Measurements from ENCODE around the gene SSRP1. TPM values are rescaled to one million over a fixed set of nuclear protein-coding genes. Genes with fewer than 3 reads are reported as not detected.

The SSRP1 gene
- total and polyA plus RNA-seq, 9 of the 15 experiments (the other 6 are each of a cell fraction or from before 2014, with no cell fraction given), result 91.1 to 416 (median 245) TPM

DNA sequence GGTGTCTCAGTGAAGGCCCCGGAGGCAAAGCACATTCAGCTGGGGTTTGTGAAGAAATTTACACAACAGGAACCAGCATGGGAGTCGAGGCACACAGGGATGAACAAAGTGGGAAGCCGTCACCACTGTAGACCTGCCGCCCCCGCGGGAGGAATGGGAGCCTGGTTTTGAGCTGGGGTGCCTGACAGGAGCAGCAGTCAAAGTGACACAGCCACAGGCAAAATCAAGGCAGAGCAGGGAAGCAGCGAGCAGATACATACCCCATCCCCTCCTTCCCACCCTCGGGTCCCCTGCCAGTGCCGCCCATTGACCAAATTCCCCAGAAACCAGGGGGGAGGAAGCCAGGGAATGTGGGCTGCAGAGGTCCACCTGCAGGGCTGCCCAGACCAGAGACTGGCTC lies 23.3 kb upstream of the SSRP1 start:
- in situ Hi-C loops (cut with MboI), result no loop called here
- no peak overlapping the region; the same call in 1 of the 2 replicates for H3K4me2 ChIP-seq (ENCODE audit: insufficient read depth, low read length)
- H3K27ac ChIP-seq (ENCODE audit: extremely low read depth, low read depth, low read length), result no peak overlapping the region
- 55% methylated on average over 8 of the region's 9 CpGs for WGBS (ENCODE audit: insufficient coverage, low coverage, missing lambda C conversion rate)
- no peaks in the 10 kb centered on the region for H3K9me3 ChIP-seq (replicated peaks; ENCODE audit: control insufficient read depth, insufficient read depth, low read depth, low read length)
- FAIRE-seq, result no peak
- no peak overlapping the region for H3K4me3 ChIP-seq
- H2AFZ ChIP-seq (ENCODE audit: low read depth, low read length), result peak overlapping the region; percentile 38; the same call in 1 of the 2 replicates
- POLR2A ChIA-PET, result interaction anchor here (0.6 to 1.6 kb wide), 4 partner anchors 9 to 37 kb away, joined by 3 to 4 read pairs (median 3); no protein-coding TSS in a partner anchor
- H3K79me2 ChIP-seq (ENCODE audit: control insufficient read depth, insufficient read depth, low read length), result no peaks in the 10 kb centered on the region
- peak overlapping the region in 1 of 2 experiments; percentile 38; a peak in 2 of 4 replicates for H3K9ac ChIP-seq (ENCODE audit: insufficient read depth in 1 of 2, low read depth in 2 of 2, low read length in 2 of 2)
- H4K20me1 ChIP-seq (replicated peaks; ENCODE audit: control insufficient read depth, insufficient read depth, low read length), result no peaks in the 10 kb centered on the region
- H3K9me1 ChIP-seq (ENCODE audit: control insufficient read depth, insufficient read depth, low read length), result no peaks in the 10 kb centered on the region
- ATAC-seq, result peak; percentile 14; the same call in 1 of the 3 replicates
- H3K4me1 ChIP-seq (replicated peaks in 1 of 2; ENCODE audit: control insufficient read depth in 2 of 2, insufficient read depth in 2 of 2, low read length in 2 of 2), result peaks cover 13 to 25% of the 10 kb centered on the region in 2 experiments
- CTCF ChIA-PET (ENCODE audit: low intra/inter-chr PET ratio), result no interaction called here
- BruUV-seq (replicated peaks), result no TSS peak
- intact Hi-C loops (cut with micrococcal nuclease), result loop anchor here (2.0 kb wide), 1 partner anchor 44 kb away; no protein-coding TSS in a partner anchor
- H3K36me3 ChIP-seq (ENCODE audit: control insufficient read depth, insufficient read depth, low read length), result no peaks in the 10 kb centered on the region
- DNase-seq (ENCODE audit: extremely low read depth in 1 of 4, low spot score in 3 of 4), result no peak
- H3K27me3 ChIP-seq (ENCODE audit: control insufficient read depth in 2 of 2, insufficient read depth in 2 of 2, low read length in 2 of 2), result no peaks in the 10 kb centered on the region
- no peak for TF ChIP-seq ZNF143 (CRISPR knock-in tag; IDR thresholded peaks at IDR 0.05)
- no peak for TF ChIP-seq BDP1 (IDR thresholded peaks at IDR 0.05; ENCODE audit: insufficient read depth, insufficient read length)
- no peak for TF ChIP-seq EWSR1 (IDR thresholded peaks at IDR 0.05; ENCODE audit: borderline replicate concordance, low read depth, partially characterized antibody)
- TF ChIP-seq PCBP1 (IDR thresholded peaks at IDR 0.05; ENCODE audit: low read depth, low read length, poor library complexity, severe bottlenecking), result no peak
- TF ChIP-seq BACH1 (tag; IDR thresholded peaks at IDR 0.05), result no peak
- TF ChIP-seq DLX4 (CRISPR knock-in tag; IDR thresholded peaks at IDR 0.05), result no peak
- 0 out of 4 replicates have a peak, but pooled peaks have one; percentile 0 to 5 for TF ChIP-seq NRF1 (conservative IDR thresholded peaks at IDR 0.05 in 1 of 2, IDR thresholded peaks at IDR 0.05 in 1 of 2)
- no peak for TF ChIP-seq ZNF77 (CRISPR knock-in tag; IDR thresholded peaks at IDR 0.05)
- TF ChIP-seq, protein P1, sequence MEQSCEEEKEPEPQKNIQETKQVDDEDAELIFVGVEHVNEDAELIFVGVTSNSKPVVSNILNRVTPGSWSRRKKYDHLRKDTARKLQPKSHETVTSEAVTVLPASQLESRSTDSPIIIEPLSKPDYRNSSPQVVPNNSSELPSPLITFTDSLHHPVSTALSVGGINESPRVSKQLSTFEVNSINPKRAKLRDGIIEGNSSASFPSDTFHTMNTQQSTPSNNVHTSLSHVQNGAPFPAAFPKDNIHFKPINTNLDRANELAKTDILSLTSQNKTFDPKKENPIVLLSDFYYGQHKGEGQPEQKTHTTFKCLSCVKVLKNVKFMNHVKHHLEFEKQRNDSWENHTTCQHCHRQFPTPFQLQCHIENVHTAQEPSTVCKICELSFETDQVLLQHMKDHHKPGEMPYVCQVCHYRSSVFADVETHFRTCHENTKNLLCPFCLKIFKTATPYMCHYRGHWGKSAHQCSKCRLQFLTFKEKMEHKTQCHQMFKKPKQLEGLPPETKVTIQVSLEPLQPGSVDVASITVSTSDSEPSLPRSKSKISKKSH (CRISPR knock-in tag; IDR thresholded peaks at IDR 0.05), result no peak
- TF ChIP-seq SNRNP70 (optimal IDR thresholded peaks at IDR 0.05; ENCODE audit: low read depth, low read length), result no peak
- TF ChIP-seq MBD2 (IDR thresholded peaks at IDR 0.05; ENCODE audit: borderline replicate concordance, low read depth), result no peak
- TF ChIP-seq MAZ (CRISPR knock-in tag; conservative IDR thresholded peaks at IDR 0.05 in 1 of 2, IDR thresholded peaks at IDR 0.05 in 1 of 2), result no peak
- TF ChIP-seq SMAD4 (CRISPR knock-in tag; conservative IDR thresholded peaks at IDR 0.05), result no peak
- no peak for TF ChIP-seq DIDO1 (tag; IDR thresholded peaks at IDR 0.05; ENCODE audit: low read depth)
- TF ChIP-seq HNRNPLL (IDR thresholded peaks at IDR 0.05; ENCODE audit: low read depth, low read length, poor library complexity, severe bottlenecking), result no peak
- TF ChIP-seq NFYB (IDR thresholded peaks at IDR 0.05; ENCODE audit: extremely low read depth, insufficient read length), result no peak
- no peak for TF ChIP-seq ZNF121 (CRISPR knock-in tag; conservative IDR thresholded peaks at IDR 0.05)
- no peak for TF ChIP-seq FOXK1 (CRISPR knock-in tag; IDR thresholded peaks at IDR 0.05; ENCODE audit: borderline replicate concordance)
- no peak for TF ChIP-seq NFE2 (IDR thresholded peaks at IDR 0.05; ENCODE audit: low read depth)
- TF ChIP-seq NFIC (IDR thresholded peaks at IDR 0.05), result no peak
- TF ChIP-seq HDAC1 (IDR thresholded peaks at IDR 0.05), result no peak
- TF ChIP-seq, protein P2, sequence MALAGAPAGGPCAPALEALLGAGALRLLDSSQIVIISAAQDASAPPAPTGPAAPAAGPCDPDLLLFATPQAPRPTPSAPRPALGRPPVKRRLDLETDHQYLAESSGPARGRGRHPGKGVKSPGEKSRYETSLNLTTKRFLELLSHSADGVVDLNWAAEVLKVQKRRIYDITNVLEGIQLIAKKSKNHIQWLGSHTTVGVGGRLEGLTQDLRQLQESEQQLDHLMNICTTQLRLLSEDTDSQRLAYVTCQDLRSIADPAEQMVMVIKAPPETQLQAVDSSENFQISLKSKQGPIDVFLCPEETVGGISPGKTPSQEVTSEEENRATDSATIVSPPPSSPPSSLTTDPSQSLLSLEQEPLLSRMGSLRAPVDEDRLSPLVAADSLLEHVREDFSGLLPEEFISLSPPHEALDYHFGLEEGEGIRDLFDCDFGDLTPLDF (CRISPR knock-in tag; IDR thresholded peaks at IDR 0.05), result no peak

All from K562 (cell line).